Duodenal mucosa (tissue), 2 donors: ENCODE measurements around the gene DYDC2.
A peak's percentile ranks its signal among the peaks of the same experiment; 100 is the strongest.

Source experiments
- H3K27ac ChIP-seq: one replicate; pipeline ENCODE4 v1.7.0; 2013; ENCODE audit warnings: low read depth, low read length
- H3K27me3 ChIP-seq, 2 donors: one replicate each; pipeline ENCODE4 v1.7.0; 2013; ENCODE audit warnings: low read length in 2 of 2, control low read depth in 1 of 2; ENCODE audit not compliant: insufficient read depth in 2 of 2, control insufficient read depth in 1 of 2
- H3K36me3 ChIP-seq, 2 donors: one replicate each; pipeline ENCODE4 v1.7.0; 2013; ENCODE audit warnings: low read length in 2 of 2, control low read depth in 1 of 2; ENCODE audit not compliant: insufficient read depth in 2 of 2, control insufficient read depth in 1 of 2
- H3K4me1 ChIP-seq, 2 donors: one replicate each; pipeline ENCODE4 v1.7.0; 2013; ENCODE audit warnings: low read length in 2 of 2, control low read depth in 1 of 2; ENCODE audit not compliant: insufficient read depth in 2 of 2, control insufficient read depth in 1 of 2
- H3K4me3 ChIP-seq, 2 donors: one replicate each; pipeline ENCODE4 v1.7.0; 2013; ENCODE audit warnings: low read length in 2 of 2, low read depth in 1 of 2
- H3K9ac ChIP-seq, 2 donors: one replicate each; pipeline ENCODE4 v1.7.0; 2013; ENCODE audit warnings: low read length in 2 of 2, low read depth in 1 of 2
- H3K9me3 ChIP-seq, 2 donors: one replicate each; pipeline ENCODE4 v1.7.0; 2013; ENCODE audit warnings: low read length in 2 of 2, control low read depth in 1 of 2; ENCODE audit not compliant: control insufficient read depth in 1 of 2

DYDC2 gene

GRCh38 chr10:80394358-80394916 is 37.9 kb downstream of the DYDC2 start:
- no peak overlapping the region for H3K27ac ChIP-seq
- H3K9me3 ChIP-seq: no peaks in the 10 kb centered on the region

GRCh38 chr10:80397014-80397413 is 40.4 kb downstream of the DYDC2 start:
- H3K36me3 ChIP-seq: no peaks in the 10 kb centered on the region
- H3K9me3 ChIP-seq: no peaks in the 10 kb centered on the region
- no peaks in the 10 kb centered on the region for H3K4me1 ChIP-seq
- H3K27ac ChIP-seq: no peak overlapping the region
- peaks cover 4% of the 10 kb centered on the region in 2 donors for H3K27me3 ChIP-seq
- H3K9ac ChIP-seq: no peak overlapping the region
- H3K4me3 ChIP-seq: no peak overlapping the region

More at GRCh38 chr10:80394358-80394916, 37.9 kb downstream of the DYDC2 start:
- Histone ChIP-seq H3K4me1 (no peaks in the 10 kb centered on the region), H3K27me3 (peaks cover 4% of the 10 kb centered on the region in 2 donors), H3K9ac (no peak overlapping the region), H3K36me3 (no peaks in the 10 kb centered on the region), H3K4me3 (no peak overlapping the region)

GRCh38 chr10:80400136-80400804 is 43.7 kb downstream of the DYDC2 start:
- Histone ChIP-seq H3K36me3 (no peaks in the 10 kb centered on the region), H3K9ac (no peak overlapping the region), H3K9me3 (no peaks in the 10 kb centered on the region), H3K27ac (no peak overlapping the region), H3K4me1 (no peaks in the 10 kb centered on the region), H3K27me3 (peaks cover 4% of the 10 kb centered on the region in 2 donors), H3K4me3 (no peak overlapping the region)

- H3K4me3 ChIP-seq: no peak overlapping the region
- H3K4me1 ChIP-seq: peaks cover 13% of the 10 kb centered on the region in 2 donors
- H3K27me3 ChIP-seq: no peaks in the 10 kb centered on the region
- H3K9me3 ChIP-seq: no peaks in the 10 kb centered on the region
- no peaks in the 10 kb centered on the region for H3K36me3 ChIP-seq
- no peak overlapping the region for H3K27ac ChIP-seq
- H3K9ac ChIP-seq: no peak overlapping the region
Observed at GRCh38 chr10:80405035-80405434, 48.5 kb downstream of the DYDC2 start.

- no peak overlapping the region for H3K4me3 ChIP-seq
- H3K9me3 ChIP-seq: no peaks in the 10 kb centered on the region
- no peak overlapping the region for H3K9ac ChIP-seq
- no peaks in the 10 kb centered on the region for H3K27me3 ChIP-seq
- H3K4me1 ChIP-seq: peaks cover 18 to 19% of the 10 kb centered on the region in 2 donors
- no peaks in the 10 kb centered on the region for H3K36me3 ChIP-seq
- H3K27ac ChIP-seq: no peak overlapping the region
Observed at GRCh38 chr10:80405626-80406025, 49.0 kb downstream of the DYDC2 start.

- H3K9me3 ChIP-seq: no peaks in the 10 kb centered on the region
- no peak overlapping the region for H3K9ac ChIP-seq
- no peaks in the 10 kb centered on the region for H3K27me3 ChIP-seq
- H3K36me3 ChIP-seq: no peaks in the 10 kb centered on the region
- H3K27ac ChIP-seq: peak overlapping the region; percentile 45
- peaks cover 24 to 25% of the 10 kb centered on the region in 2 donors for H3K4me1 ChIP-seq
- H3K4me3 ChIP-seq: no peak overlapping the region
Observed at GRCh38 chr10:80406204-80406603, 49.6 kb downstream of the DYDC2 start.

- Histone ChIP-seq H3K4me1 (peaks cover 40 to 41% of the 10 kb centered on the region in 2 donors), H3K4me3 (peak overlapping the region; percentile 82), H3K9ac (peak overlapping the region; percentile 68 to 86), H3K9me3 (no peaks in the 10 kb centered on the region), H3K27me3 (no peaks in the 10 kb centered on the region), H3K36me3 (no peaks in the 10 kb centered on the region), H3K27ac (peak overlapping the region; percentile 61)
Observed at GRCh38 chr10:80407812-80408241, 51.2 kb downstream of the DYDC2 start.

- Histone ChIP-seq H3K9ac (peak within 1 kb of the TSS; percentile 68 to 86), H3K4me1 (peaks cover 44 to 46% of the 10 kb centered on the region in 2 donors), H3K4me3 (peak within 1 kb of the TSS; percentile 82), H3K27ac (peak within 1 kb of the TSS; percentile 61), H3K9me3 (no peaks in the 10 kb centered on the region), H3K27me3 (no peaks in the 10 kb centered on the region), H3K36me3 (no peaks in the 10 kb centered on the region)
Observed at GRCh38 chr10:80408242-80409101, 51.9 kb downstream of the DYDC2 start, which contains the start of gene PRXL2A. Gene PRXL2A (plus strand): TSS chr10:80408551. CDS start chr10:80420468, 11,917 bp downstream.

GRCh38 chr10:80409121-80409520 is 52.5 kb downstream of the DYDC2 start:
- H3K4me1 ChIP-seq: peaks cover 51 to 52% of the 10 kb centered on the region in 2 donors
- no peaks in the 10 kb centered on the region for H3K27me3 ChIP-seq

GRCh38 chr10:80410122-80410521 is 53.5 kb downstream of the DYDC2 start:
- H3K4me3 ChIP-seq: peak overlapping the region; percentile 4 to 82
- no peaks in the 10 kb centered on the region for H3K36me3 ChIP-seq
- H3K27me3 ChIP-seq: no peaks in the 10 kb centered on the region
- H3K9me3 ChIP-seq: no peaks in the 10 kb centered on the region
- no peak overlapping the region for H3K27ac ChIP-seq
- H3K4me1 ChIP-seq: peaks cover 61 to 62% of the 10 kb centered on the region in 2 donors
- peak overlapping the region; percentile 21 to 86 for H3K9ac ChIP-seq

More at GRCh38 chr10:80409121-80409520, 52.5 kb downstream of the DYDC2 start:
- H3K9me3 ChIP-seq: no peaks in the 10 kb centered on the region
- peak overlapping the region; percentile 82 for H3K4me3 ChIP-seq
- H3K27ac ChIP-seq: peak overlapping the region; percentile 61
- H3K9ac ChIP-seq: peak overlapping the region; percentile 68 to 86
- no peaks in the 10 kb centered on the region for H3K36me3 ChIP-seq
